Stimulated activated CD8-positive, alpha-beta memory T cell treated with anti-CD3 and anti-CD28 coated beads, Interleukin-7, amount 100 ng/mL, for 24 hours (primary cell): ENCODE results near the gene DLX1.
"Not testable (repeated sequence)": the region's sequence is repeated elsewhere in the genome, so short reads cannot be mapped to it uniquely, and the experiment has no call there.

Experiments
- DNase-seq: peaks from one replicate; pipeline ENCODE4 v3.0.0-alpha.2; 2020; ENCODE audit warnings: low read depth

DLX1 gene

GRCh38 chr2:172065111-172065510 is 20.2 kb upstream of the DLX1 start:
- no peak for DNase-seq

- DNase-seq: no peak
Observed at GRCh38 chr2:172066394-172066886, 18.9 kb upstream of the DLX1 start.

GRCh38 chr2:172067905-172068304 is 17.4 kb upstream of the DLX1 start:
- DNase-seq: not testable (repeated sequence)

GRCh38 chr2:172070936-172071335 is 14.4 kb upstream of the DLX1 start:
- DNase-seq: no peak

GRCh38 chr2:172072303-172072702 is 13.0 kb upstream of the DLX1 start:
- no peak for DNase-seq

GRCh38 chr2:172072706-172073105 is 12.6 kb upstream of the DLX1 start:
- DNase-seq: no peak

GRCh38 chr2:172073518-172073917 is 11.8 kb upstream of the DLX1 start:
- no peak for DNase-seq

- no peak for DNase-seq
Observed at GRCh38 chr2:172074254-172074653, 11.1 kb upstream of the DLX1 start.

- no peak for DNase-seq
Observed at GRCh38 chr2:172079416-172079815, 5.9 kb upstream of the DLX1 start.

GRCh38 chr2:172079838-172080640 is 5.3 kb upstream of the DLX1 start:
- DNase-seq: no peak

GRCh38 chr2:172080641-172081220 is 4.6 kb upstream of the DLX1 start:
- DNase-seq: no peak

GRCh38 chr2:172081221-172082022 is 3.9 kb upstream of the DLX1 start:
- DNase-seq: no peak

GRCh38 chr2:172082105-172082943 is 3.0 kb upstream of the DLX1 start:
- DNase-seq: no peak

GRCh38 chr2:172082944-172083627 is 2.2 kb upstream of the DLX1 start:
- DNase-seq: no peak

- DNase-seq: no peak
Observed at GRCh38 chr2:172083628-172084394, 1.5 kb upstream of the DLX1 start.

- no peak for DNase-seq
Observed at GRCh38 chr2:172084395-172084644, 987 bp upstream of the DLX1 start.

- no peak for DNase-seq
Observed at GRCh38 chr2:172084645-172085459, 455 bp upstream of the DLX1 start.

- no peak for DNase-seq
Observed at GRCh38 chr2:172086241-172087206, 1.2 kb downstream of the DLX1 start.
